ENCODE measurements around the gene C12orf42.

DNA sequence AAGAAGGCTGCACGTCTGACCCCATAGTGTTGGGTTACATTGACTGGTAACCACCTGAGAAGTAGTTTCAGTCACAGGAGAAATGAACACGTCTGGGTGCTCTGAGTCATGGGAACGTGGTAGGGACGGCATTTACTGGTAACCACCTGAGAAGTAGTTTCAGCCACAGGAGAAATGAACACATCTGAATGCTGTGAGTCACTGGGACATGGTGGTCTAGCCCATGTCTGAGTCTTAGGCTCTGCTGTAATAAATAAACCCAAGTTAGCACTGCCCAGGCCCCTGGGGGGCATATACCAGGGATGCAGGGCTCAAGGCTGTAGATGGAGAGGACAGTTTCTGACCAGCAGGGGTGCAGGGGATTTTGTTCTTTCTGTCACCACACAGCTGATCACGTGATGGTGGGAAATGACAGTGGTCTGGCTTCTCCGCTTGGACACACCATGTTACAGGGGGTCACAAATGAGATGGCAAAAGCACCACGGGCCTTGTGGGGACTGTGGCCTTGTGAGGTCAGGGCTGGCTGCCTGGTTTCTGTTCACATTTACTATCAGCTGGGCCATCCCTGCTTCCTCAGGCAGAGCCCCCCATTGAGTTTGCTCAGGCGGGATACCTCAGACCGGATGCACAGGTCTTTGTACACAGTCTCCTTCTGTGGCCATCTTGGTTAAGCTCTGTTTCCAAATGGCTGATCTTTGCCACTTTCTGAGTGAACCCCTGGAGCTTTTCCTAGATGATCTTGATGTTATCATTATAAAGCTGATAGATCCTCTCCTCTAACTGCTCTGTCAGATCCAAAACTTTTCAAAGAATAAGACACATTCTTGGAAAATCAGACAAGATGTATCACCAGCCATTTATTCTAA, 9.8 kb upstream of the C12orf42 start:
- TF ChIP-seq, protein P1, sequence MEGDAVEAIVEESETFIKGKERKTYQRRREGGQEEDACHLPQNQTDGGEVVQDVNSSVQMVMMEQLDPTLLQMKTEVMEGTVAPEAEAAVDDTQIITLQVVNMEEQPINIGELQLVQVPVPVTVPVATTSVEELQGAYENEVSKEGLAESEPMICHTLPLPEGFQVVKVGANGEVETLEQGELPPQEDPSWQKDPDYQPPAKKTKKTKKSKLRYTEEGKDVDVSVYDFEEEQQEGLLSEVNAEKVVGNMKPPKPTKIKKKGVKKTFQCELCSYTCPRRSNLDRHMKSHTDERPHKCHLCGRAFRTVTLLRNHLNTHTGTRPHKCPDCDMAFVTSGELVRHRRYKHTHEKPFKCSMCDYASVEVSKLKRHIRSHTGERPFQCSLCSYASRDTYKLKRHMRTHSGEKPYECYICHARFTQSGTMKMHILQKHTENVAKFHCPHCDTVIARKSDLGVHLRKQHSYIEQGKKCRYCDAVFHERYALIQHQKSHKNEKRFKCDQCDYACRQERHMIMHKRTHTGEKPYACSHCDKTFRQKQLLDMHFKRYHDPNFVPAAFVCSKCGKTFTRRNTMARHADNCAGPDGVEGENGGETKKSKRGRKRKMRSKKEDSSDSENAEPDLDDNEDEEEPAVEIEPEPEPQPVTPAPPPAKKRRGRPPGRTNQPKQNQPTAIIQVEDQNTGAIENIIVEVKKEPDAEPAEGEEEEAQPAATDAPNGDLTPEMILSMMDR (IDR thresholded peaks at IDR 0.05), result no peak
- no peak for TF ChIP-seq POLR2A (IDR thresholded peaks at IDR 0.05)

Measured in lower leg skin (tissue), 3 donors.